GM12891 (cell line): ENCODE results near the gene PRX.

Experiments used
- DNase-seq: peaks from one replicate; pipeline ENCODE4 v3.0.0; 2011; ENCODE audit warnings: low spot score; ENCODE audit not compliant: insufficient read length
- FAIRE-seq: peaks from 2 replicates; lab custom pipeline; 2011; peaks lifted over from hg19 to GRCh38; lab: Jason Lieb, UNC
- PAX5 ChIP-seq: IDR thresholded peaks from 2 replicates; pipeline ENCODE4 v1.6.1; 2011; ENCODE audit warnings: low read length, moderate library complexity, mild to moderate bottlenecking; ENCODE audit not compliant: insufficient read depth, severe bottlenecking
- POLR2A ChIP-seq: IDR thresholded peaks from 2 replicates; pipeline ENCODE4 v1.6.1; 2011; ENCODE audit warnings: low read depth, low read length, control low read depth
- POLR2AphosphoS5 ChIP-seq: IDR thresholded peaks from 2 replicates; pipeline ENCODE4 v1.6.1; 2011; ENCODE audit warnings: low read depth, low read length, control low read depth
- POU2F2 ChIP-seq: IDR thresholded peaks from 2 replicates; pipeline ENCODE4 v1.6.1; 2011; ENCODE audit warnings: low read depth, mild to moderate bottlenecking, control low read depth, low read length, moderate library complexity
- SPI1 ChIP-seq: IDR thresholded peaks from 2 replicates; pipeline ENCODE4 v1.6.1; 2011; ENCODE audit warnings: low read depth, low read length, control low read depth
- TAF1 ChIP-seq: IDR thresholded peaks from 2 replicates; pipeline ENCODE4 v1.6.1; 2011; ENCODE audit warnings: low read depth, low read length, control low read depth

PRX gene

DNA sequence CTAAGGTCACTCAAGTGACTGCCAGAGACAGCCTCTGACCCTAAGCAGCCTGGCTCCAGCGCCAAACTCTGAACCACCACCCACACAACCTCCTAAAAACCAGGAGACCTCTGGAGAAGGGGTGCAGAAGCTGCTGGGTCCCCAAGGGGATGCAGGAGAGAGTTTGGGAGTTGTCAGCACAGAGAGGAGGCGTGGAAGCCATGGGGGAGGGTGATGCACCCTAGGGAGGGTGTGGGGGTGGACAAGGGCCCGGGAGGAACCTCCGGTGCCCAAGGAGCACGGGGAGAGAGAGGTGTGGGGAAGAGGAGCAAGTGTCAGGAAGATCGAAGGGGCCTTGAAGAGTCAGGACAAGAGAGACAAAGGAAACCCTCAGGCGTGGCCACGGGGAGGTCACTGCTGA is 21.1 kb downstream of the PRX start:
- FAIRE-seq = no peak
- DNase-seq = no peak
- TF ChIP-seq POLR2AphosphoS5 (no peak), SPI1 (no peak), POLR2A (no peak), PAX5 (no peak)

- TF ChIP-seq POLR2AphosphoS5 (no peak), POU2F2 (no peak)
Observed at GRCh38 chr19:40390084-40390742, 23.0 kb downstream of the PRX start, which contains the start of gene HIPK4. TSS of gene HIPK4 (minus strand) at chr19:40390181. CDS start at chr19:40389902, 279 bp downstream.

GRCh38 chr19:40389404-40390083 is 23.6 kb downstream of the PRX start:
- FAIRE-seq = no peak
- DNase-seq = no peak
- TF ChIP-seq TAF1 (no peak), POLR2AphosphoS5 (no peak), SPI1 (no peak), POU2F2 (no peak), POLR2A (no peak), PAX5 (no peak)

More at GRCh38 chr19:40390084-40390742, 23.0 kb downstream of the PRX start, which contains the start of gene HIPK4:
- FAIRE-seq (no peak), DNase-seq (no peak)

DNA sequence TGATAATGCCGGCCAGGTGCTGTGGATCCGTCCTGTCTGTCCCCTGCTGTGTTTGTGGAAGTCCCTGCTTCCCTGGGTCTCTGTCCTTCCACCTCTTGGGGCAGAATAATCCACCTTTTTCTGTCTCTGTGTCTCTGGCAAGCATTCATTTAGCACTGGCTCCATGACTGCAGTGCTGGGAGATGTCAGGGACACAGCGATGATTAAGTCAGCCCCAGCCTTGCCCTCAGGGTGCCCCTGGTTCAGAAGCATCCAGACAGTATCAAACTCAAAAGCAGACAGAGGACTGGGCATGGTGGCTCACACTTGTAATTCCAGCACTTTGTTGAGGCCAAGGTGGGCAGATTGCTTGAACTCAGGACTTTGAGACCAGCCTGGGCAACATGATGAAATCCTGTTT is 24.7 kb downstream of the PRX start:
- no peak for DNase-seq
- no peak for FAIRE-seq
- TF ChIP-seq PAX5 (no peak), POLR2AphosphoS5 (no peak), POU2F2 (no peak), POLR2A (no peak), TAF1 (no peak), SPI1 (no peak)

- FAIRE-seq (no peak), DNase-seq (no peak)
- no peak for TF ChIP-seq PAX5
- no peak for TF ChIP-seq POLR2AphosphoS5
- TF ChIP-seq POU2F2 = no peak
Observed at GRCh38 chr19:40387155-40387554, 26.0 kb downstream of the PRX start.

- no peak for TF ChIP-seq POU2F2
- DNase-seq (no peak), FAIRE-seq (no peak)
Observed at GRCh38 chr19:40383668-40384248, 29.4 kb downstream of the PRX start.

GRCh38 chr19:40381321-40381720 is 31.9 kb downstream of the PRX start:
- no peak for TF ChIP-seq SPI1
- no peak for TF ChIP-seq POU2F2
- TF ChIP-seq POLR2AphosphoS5 = no peak
- TF ChIP-seq TAF1 = no peak
- no peak for TF ChIP-seq POLR2A
- no peak for TF ChIP-seq PAX5
- no peak for DNase-seq
- no peak for FAIRE-seq

- DNase-seq = no peak
- no peak for TF ChIP-seq POU2F2
- TF ChIP-seq POLR2A = no peak
- TF ChIP-seq POLR2AphosphoS5 = no peak
- FAIRE-seq = no peak
Observed at GRCh38 chr19:40380199-40381037, 32.8 kb downstream of the PRX start.

- no peak for TF ChIP-seq POU2F2
- no peak for TF ChIP-seq PAX5
- DNase-seq = no peak
- FAIRE-seq = no peak
Observed at GRCh38 chr19:40379446-40380198, 33.6 kb downstream of the PRX start.

DNA sequence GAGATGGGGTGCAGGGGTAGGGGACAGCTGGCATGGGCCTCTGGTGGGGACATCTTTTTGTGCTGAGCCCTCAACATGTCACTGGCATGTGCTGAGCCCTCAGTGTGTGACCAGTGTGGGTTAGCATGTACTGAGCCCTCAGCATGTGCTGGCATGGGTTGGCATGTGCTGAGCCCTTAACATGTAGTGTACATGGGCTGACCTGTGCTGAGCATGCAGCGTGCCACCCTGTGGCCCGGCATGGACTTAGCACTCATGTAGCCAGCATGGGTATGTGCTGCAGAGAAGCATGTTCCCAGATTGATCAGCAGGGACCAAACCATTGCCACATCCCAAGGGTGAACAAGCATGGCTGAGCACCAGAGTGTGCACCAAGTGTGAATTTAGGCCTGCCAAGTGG is 34.7 kb downstream of the PRX start:
- FAIRE-seq (no peak), DNase-seq (no peak)
- TF ChIP-seq SPI1 = no peak
